Rectal smooth muscle tissue (tissue), 1 donor: ENCODE results near the gene TMEM61.

ENCODE experiments used
- H3K27ac ChIP-seq: one replicate; pipeline ENCODE4 v1.7.0; 2013; ENCODE audit warnings: low read depth, low read length, inconsistent platforms
- H3K27me3 ChIP-seq: one replicate; pipeline ENCODE4 v1.7.0; 2013; ENCODE audit warnings: low read length; ENCODE audit not compliant: control insufficient read depth, insufficient read depth
- H3K36me3 ChIP-seq: one replicate; pipeline ENCODE4 v1.7.0; 2013; ENCODE audit warnings: low read length; ENCODE audit not compliant: control insufficient read depth, insufficient read depth
- H3K4me1 ChIP-seq: one replicate; pipeline ENCODE4 v1.7.0; 2013; ENCODE audit warnings: low read length; ENCODE audit not compliant: control insufficient read depth, insufficient read depth
- H3K4me3 ChIP-seq: one replicate; pipeline ENCODE4 v1.7.0; 2013; ENCODE audit warnings: low read length
- H3K9ac ChIP-seq: one replicate; pipeline ENCODE4 v1.7.0; 2013; ENCODE audit warnings: low read length

TMEM61 gene

DNA sequence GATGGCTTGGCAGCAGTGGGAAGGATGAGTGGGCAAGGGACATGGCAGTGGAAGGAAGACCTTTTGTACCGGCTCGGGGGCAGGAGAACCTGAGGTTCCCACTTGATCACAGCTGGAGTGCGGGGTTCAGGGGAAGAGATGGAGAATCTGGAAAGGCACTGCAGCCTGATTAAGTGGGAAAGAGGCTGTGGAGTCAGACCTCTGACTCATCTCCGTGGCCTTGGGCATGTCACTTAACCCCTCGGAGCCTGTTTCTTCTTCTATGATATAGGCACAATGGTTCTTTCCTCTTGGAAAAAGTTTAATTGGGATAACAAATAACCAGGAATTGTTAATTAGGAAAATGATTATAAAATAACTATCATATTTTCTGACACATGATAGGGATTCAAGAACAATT, 13.1 kb upstream of the TMEM61 start:
- Histone ChIP-seq H3K4me3 (no peak overlapping the region), H3K27ac (no peak overlapping the region), H3K4me1 (no peaks in the 10 kb centered on the region), H3K9ac (no peak overlapping the region), H3K36me3 (no peaks in the 10 kb centered on the region), H3K27me3 (no peaks in the 10 kb centered on the region)

DNA sequence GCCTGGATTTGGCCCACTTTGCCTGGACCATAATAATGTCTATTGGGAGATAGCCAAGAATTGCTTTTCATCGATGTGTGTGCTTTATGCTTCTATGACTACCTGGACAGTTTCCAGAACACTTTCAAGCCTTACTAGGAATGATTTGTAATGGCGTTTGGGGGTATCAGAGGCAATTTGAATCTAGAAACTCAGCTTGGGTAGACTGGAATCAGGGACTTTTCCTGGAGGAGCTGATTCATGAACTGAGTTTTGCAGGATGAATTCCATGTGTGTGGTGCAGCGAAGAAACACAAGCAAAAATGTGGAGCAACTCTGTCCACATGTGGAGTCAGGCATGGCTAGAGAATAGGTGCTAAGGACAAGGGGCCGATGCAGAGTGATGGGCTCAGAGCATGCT, 11.9 kb upstream of the TMEM61 start:
- no peaks in the 10 kb centered on the region for H3K36me3 ChIP-seq
- no peak overlapping the region for H3K27ac ChIP-seq
- H3K27me3 ChIP-seq = no peaks in the 10 kb centered on the region
- no peaks in the 10 kb centered on the region for H3K4me1 ChIP-seq
- H3K9ac ChIP-seq = no peak overlapping the region
- H3K4me3 ChIP-seq = no peak overlapping the region

DNA sequence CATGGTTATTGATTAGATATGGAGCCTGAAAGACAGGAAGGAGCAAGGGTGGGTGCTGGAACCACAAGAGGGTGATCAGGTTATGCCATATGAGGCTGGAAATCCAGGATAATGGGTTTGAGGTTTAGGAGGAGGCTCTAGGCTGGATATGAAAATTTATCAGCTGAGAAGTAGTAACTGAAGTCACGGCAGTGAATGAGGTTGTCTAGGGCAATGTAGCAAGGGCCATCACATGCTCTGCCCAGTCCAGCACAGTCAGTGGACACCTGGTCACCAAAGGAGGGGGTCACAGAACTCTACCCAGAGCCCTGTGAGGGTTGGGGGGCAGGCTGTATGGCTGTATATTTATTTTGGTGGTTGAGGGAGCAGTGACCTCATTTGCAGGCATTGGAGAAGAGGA, 10.5 kb upstream of the TMEM61 start:
- no peak overlapping the region for H3K27ac ChIP-seq
- H3K36me3 ChIP-seq = no peaks in the 10 kb centered on the region
- no peak overlapping the region for H3K4me3 ChIP-seq
- H3K9ac ChIP-seq = no peak overlapping the region
- no peaks in the 10 kb centered on the region for H3K4me1 ChIP-seq
- H3K27me3 ChIP-seq = no peaks in the 10 kb centered on the region

DNA sequence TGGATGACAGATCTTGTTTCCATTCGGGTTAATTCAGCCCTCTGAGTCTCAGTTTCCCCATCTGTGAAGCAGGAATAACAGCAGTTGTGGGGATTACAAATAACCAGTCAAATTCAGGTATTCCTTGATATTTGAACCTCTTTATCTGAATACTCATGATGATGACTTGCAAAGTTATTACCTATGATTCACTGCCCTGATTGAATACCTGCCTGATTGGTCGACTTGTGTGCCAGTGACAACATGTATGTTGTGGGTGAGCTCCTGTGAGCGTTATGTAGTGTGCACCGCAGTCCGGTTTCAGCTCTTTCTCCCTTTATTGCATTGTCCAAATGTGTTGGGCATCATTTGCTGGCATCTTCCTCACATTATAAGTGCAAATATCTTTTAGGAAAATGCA, 9.5 kb upstream of the TMEM61 start:
- Histone ChIP-seq H3K4me3 (no peak overlapping the region), H3K4me1 (no peaks in the 10 kb centered on the region), H3K27me3 (no peaks in the 10 kb centered on the region), H3K9ac (no peak overlapping the region), H3K27ac (no peak overlapping the region), H3K36me3 (no peaks in the 10 kb centered on the region)

DNA sequence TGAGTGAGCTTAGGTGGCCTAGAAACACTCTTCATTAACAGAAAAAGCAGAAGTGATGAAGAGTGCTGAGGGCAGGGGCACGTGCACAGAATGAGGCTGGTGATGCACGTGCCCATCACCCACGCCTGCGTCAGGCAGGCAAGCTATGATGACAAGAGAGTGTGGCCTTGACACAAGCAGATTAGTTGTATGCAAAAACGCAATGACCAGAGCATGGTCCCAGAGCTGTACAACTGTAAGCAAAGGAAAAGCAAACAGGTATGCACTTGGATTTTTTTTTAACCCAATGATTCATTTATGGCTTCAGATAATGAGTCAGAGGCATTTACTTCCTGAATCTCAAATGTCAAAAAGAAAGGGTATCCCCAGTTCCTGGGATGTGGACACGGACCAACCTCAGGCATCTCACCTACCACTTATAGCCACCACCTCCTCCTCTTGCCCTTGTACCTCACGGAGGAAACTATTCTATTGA, 9.1 kb upstream of the TMEM61 start:
- Histone ChIP-seq H3K27ac (no peak overlapping the region), H3K4me1 (no peaks in the 10 kb centered on the region), H3K36me3 (no peaks in the 10 kb centered on the region), H3K9ac (no peak overlapping the region), H3K4me3 (no peak overlapping the region), H3K27me3 (no peaks in the 10 kb centered on the region)

DNA sequence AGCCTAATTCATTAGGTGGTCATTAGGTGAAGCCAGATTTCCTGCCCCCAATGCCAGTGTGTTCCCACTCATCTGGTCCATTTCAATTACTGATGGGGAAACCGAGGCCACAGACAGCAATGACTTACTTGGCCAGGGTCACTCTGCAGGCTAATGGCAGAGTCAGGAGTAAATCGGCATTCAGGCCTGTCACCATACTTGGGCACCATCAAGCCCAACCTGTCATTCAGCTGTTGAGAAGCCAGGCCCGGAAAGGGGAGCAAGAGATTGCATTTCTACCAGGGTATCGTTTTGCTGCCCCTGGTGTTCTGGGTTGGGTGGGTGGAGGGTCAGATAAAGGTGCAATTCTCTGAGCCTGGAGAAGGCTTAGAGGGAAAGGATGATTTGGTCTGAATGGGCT, 8.0 kb upstream of the TMEM61 start:
- Histone ChIP-seq H3K9ac (no peak overlapping the region), H3K4me1 (no peaks in the 10 kb centered on the region), H3K27ac (no peak overlapping the region)

DNA sequence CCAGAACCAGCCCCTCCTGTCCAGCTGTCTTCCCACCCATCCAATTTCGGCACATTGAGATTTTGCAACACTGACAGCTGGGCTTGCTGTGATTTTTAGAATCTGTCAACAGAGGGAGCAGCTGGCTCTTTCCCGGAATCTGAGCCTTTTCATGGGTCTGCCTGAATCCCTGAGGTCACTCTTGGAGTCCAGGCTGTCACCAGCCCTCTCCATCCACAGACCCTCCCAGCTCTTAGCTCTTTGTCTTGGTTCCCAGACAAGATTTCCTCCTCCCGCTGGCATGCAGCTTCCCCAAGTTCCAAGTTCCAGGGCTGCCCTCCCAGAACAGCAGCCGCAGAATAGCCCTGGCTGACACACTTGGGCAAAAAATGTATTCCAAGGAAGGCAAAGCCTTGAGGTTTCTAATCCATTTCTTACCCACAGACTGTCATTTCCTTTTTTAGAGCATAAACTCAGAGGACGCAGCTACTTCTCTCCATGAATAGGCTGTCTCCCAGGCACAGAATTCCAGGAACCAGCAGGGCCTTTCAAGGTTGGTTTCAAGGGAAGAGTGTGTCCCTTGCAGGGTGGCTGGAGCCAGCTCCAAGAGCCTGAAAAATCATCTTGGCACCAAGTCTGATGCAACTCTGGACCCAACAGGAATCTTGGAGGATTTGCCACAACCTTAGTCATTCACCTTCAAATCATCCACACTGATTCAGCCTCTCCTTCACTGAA, 7.1 kb upstream of the TMEM61 start:
- Histone ChIP-seq H3K27me3 (no peaks in the 10 kb centered on the region), H3K4me1 (no peaks in the 10 kb centered on the region), H3K36me3 (no peaks in the 10 kb centered on the region), H3K27ac (no peak overlapping the region), H3K4me3 (no peak overlapping the region), H3K9ac (no peak overlapping the region)

More for the DNA sequence above, 8.0 kb upstream of the TMEM61 start:
- no peak overlapping the region for H3K4me3 ChIP-seq
- H3K27me3 ChIP-seq = no peaks in the 10 kb centered on the region
- H3K36me3 ChIP-seq = no peaks in the 10 kb centered on the region

DNA sequence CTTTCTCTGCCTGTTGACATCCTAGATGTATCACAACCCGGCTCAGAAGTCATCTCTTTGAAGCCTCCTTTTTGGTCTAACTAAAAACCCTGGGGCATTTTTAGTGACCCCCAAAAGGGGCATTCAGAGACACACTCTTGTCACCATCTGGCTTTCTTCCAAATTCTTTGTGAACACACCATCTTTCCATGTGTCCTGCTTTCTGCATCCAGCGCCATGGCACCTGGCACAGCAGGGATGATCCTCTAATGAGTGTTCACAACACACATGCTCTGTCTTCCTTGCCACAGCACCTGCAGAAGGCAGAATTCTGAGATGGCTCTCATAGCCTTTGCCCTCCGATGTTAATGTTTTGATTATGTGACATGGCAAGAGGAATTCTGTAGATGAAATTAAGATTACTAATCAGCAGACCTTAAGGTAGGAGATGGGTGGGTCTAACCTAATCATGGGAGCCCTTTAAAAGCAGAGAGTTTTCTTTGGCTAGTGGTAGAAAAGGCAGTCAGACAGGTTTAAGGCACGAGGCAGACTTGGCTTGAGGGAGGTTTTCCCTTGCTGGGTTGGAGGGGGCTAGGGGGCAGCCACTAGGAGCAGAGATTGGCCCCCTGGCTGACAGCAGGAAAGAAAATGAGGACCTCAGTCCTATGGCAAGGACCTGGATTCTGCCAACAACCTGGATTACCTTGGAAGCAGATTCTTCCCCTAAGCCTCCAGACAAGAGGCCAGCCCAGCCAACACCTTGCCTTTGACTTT, 4.9 kb upstream of the TMEM61 start:
- no peaks in the 10 kb centered on the region for H3K36me3 ChIP-seq
- H3K4me3 ChIP-seq = no peak overlapping the region
- peaks cover 10% of the 10 kb centered on the region for H3K27me3 ChIP-seq
- H3K27ac ChIP-seq = no peak overlapping the region
- H3K9ac ChIP-seq = no peak overlapping the region
- no peaks in the 10 kb centered on the region for H3K4me1 ChIP-seq

DNA sequence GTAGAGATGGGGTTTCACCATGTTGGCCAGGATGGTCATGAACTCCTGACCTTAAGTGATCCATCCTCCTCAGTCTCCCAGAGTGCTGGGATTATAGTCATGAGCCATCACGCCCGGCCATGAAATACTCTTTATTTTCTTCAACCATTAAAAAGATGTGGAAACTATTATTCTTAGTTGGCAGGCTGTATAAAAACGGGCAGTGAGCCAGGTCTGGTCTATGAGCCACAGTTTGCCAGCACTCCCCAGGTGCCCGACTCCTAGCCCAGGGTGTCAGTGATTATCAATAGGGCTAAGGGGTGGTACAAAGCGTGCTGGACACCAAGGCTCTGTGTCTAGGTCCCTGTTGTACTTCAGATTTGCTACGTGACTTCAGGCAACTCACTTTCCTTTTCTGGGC, 3.7 kb upstream of the TMEM61 start:
- Histone ChIP-seq H3K36me3 (no peaks in the 10 kb centered on the region), H3K4me3 (no peak overlapping the region), H3K27ac (no peak overlapping the region), H3K9ac (no peak overlapping the region), H3K4me1 (no peaks in the 10 kb centered on the region), H3K27me3 (peaks cover 10% of the 10 kb centered on the region)

DNA sequence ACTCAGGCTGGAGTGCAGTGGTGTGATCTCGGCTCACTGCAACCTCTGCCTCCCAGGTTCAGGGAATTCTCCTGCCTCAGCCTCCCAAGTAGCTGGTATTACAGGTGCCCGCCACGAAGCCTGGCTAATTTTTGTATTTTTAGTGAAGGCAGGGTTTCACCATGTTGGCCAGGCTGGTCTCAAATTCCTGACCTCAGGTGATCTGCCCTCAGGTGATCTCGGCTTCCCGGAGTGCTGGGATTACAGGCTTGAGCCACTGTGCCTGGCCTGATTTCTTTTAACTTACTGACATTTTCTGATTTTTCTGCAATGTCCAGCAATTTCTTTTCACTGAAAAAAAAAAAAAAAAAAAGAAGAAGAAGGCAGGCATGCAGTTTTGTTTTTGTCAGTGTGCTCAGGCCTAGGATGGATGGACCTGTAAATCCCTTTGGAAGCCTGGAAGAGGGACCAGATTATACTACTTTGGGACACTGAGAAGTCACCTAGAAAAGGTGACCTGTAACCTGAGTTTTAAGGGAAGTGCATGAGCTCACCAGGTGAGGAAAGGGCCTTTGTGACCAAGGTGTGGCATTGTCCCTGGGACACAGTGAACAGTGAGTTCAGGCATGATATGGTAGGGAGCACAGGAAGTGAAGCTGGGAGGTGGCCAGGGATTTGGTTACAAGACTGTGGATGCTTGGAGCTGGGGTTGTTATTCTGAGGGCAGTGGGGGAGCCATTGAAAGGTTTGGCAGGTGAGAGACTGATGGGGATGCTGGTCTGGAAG, 2.7 kb upstream of the TMEM61 start:
- Histone ChIP-seq H3K27ac (no peak overlapping the region), H3K4me3 (no peak overlapping the region), H3K4me1 (no peaks in the 10 kb centered on the region), H3K9ac (no peak overlapping the region), H3K27me3 (peaks cover 10% of the 10 kb centered on the region), H3K36me3 (no peaks in the 10 kb centered on the region)

DNA sequence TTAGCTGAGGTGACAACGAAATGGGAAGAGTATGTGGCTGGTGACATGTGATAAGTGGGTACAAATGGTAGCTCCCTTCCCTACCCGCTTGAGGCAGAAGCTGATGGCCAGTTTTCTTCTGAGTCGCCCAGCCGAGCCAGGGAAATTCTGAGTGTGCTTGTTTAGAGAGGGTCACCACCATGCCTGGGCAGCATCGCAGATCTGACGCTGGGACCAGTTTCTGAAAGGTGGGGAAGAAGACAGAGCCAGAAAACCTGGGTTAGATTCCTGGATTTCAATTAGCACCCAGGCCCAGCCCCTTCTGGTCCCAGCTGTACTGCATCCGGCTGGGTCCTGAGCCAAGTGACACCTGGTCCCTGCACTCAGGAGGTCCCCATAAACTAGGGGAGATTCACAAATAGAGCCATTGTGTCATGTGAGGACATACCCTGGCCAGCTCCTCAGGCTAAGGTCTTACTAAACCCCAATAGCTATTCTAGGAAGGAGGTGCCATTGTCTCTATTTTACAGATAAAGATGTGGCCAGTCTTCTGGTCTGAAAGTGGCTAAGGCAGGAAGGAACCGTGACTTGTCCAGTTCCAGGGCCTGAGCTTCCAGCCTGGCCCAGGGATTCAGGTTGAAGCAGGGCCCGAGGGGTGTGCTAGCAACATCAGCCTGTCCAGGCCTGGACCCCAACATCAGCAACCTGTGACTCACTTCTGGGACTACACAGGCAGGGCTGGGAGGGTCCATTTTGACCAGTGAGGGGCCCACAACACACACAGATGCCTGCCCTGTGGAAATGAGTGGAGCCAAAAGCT, 1.7 kb upstream of the TMEM61 start:
- Histone ChIP-seq H3K4me3 (no peak overlapping the region), H3K27me3 (peaks cover 10% of the 10 kb centered on the region)

More for the DNA sequence above, 1.7 kb upstream of the TMEM61 start:
- Histone ChIP-seq H3K36me3 (no peaks in the 10 kb centered on the region), H3K4me1 (no peaks in the 10 kb centered on the region), H3K9ac (no peak overlapping the region), H3K27ac (no peak overlapping the region)
